IMR-90 (cell line): ENCODE data around the gene SLIT3. TPM values are rescaled to one million over a fixed set of nuclear protein-coding genes. Genes with fewer than 3 reads are reported as not detected.

Experiments used
- ATAC-seq: fragments of 200-7000 bp; cut with Tn5 transposase; 2 replicates; pipeline ENCODE4 v1.9.1; 2020; ENCODE audit warnings: low read depth, mild to moderate bottlenecking, moderate library complexity
- BruUV-seq: library from RNA; stranded (reverse); fragments of 400-500 nt; replicated peaks from 2 replicates; lab custom pipeline; 2021; lab: Mats Ljungman, UMichigan
- CTCF ChIA-PET: fragments of 300-600 bp; formaldehyde crosslinking; extraction: SDS; loops from one replicate; lab custom pipeline; 2021; ENCODE audit warnings: antibody characterized with exemption; lab: Yijun Ruan, JAX
- POLR2A ChIA-PET: fragments of 300-600 bp; sonication (Branson Sonifier 250); formaldehyde crosslinking; loops from one replicate; lab custom pipeline; 2022; ENCODE audit warnings: antibody characterized with exemption; ENCODE audit not compliant: unreplicated experiment; lab: Charles Lee
- DNase-seq: peaks from one replicate; pipeline ENCODE4 v3.0.0; 2013
- H2AFZ ChIP-seq: replicated peaks from 2 replicates; pipeline ENCODE3; 2013; ENCODE audit warnings: low read length, mild to moderate bottlenecking; ENCODE audit not compliant: poor library complexity
- H2AK5ac ChIP-seq: 2 replicates; pipeline ENCODE4 v1.6.1; 2013; ENCODE audit warnings: low read depth, low read length, inconsistent platforms
- H2AK9ac ChIP-seq: replicated peaks from 2 replicates; pipeline ENCODE3; 2013; ENCODE audit warnings: mild to moderate bottlenecking, low read depth, low read length, moderate library complexity; ENCODE audit not compliant: poor library complexity
- H2BK120ac ChIP-seq: 2 replicates; pipeline ENCODE4 v1.6.1; 2013; ENCODE audit warnings: low read depth, low read length, inconsistent platforms
- H2BK15ac ChIP-seq: 3 replicates; pipeline ENCODE4 v1.6.1; 2013; ENCODE audit warnings: low read depth, low read length, inconsistent platforms
- H2BK20ac ChIP-seq: 2 replicates; pipeline ENCODE4 v1.6.1; 2013; ENCODE audit warnings: low read depth, mild to moderate bottlenecking, inconsistent platforms, low read length, moderate library complexity
- H2BK5ac ChIP-seq: 2 replicates; pipeline ENCODE4 v1.6.1; 2013; ENCODE audit warnings: mild to moderate bottlenecking, low read depth, low read length, inconsistent platforms; ENCODE audit not compliant: poor library complexity, severe bottlenecking
- H3K14ac ChIP-seq: replicated peaks from 2 replicates; pipeline ENCODE4 v1.6.1; 2013; ENCODE audit warnings: low read depth, low read length, inconsistent platforms
- H3K18ac ChIP-seq: 2 replicates; pipeline ENCODE4 v1.6.1; 2013; ENCODE audit warnings: low read depth, low read length, control low read depth
- H3K23ac ChIP-seq: 2 replicates; pipeline ENCODE4 v1.6.1; 2013; ENCODE audit warnings: low read depth, low read length, inconsistent platforms
- H3K27ac ChIP-seq: 2 replicates; pipeline ENCODE4 v1.5.1; 2013; ENCODE audit warnings: mild to moderate bottlenecking, control low read depth, low read length; ENCODE audit not compliant: insufficient read depth
- H3K27me3 ChIP-seq: 2 replicates; pipeline ENCODE4 v1.6.1; 2013; ENCODE audit warnings: low read length; ENCODE audit not compliant: control insufficient read depth, insufficient read depth
- H3K36me3 ChIP-seq: 2 replicates; pipeline ENCODE4 v1.6.1; 2013; ENCODE audit warnings: low read length, mixed read lengths; ENCODE audit not compliant: control insufficient read depth, insufficient read depth
- H3K4ac ChIP-seq: 2 replicates; pipeline ENCODE4 v1.6.1; 2013; ENCODE audit warnings: low read depth, low read length, inconsistent platforms
- H3K4me1 ChIP-seq: 2 replicates; pipeline ENCODE4 v1.6.1; 2013; ENCODE audit warnings: low read length, mixed read lengths; ENCODE audit not compliant: control insufficient read depth, insufficient read depth
- H3K4me2 ChIP-seq: 2 replicates; pipeline ENCODE4 v1.6.1; 2013; ENCODE audit warnings: low read depth, mild to moderate bottlenecking, control low read depth, low read length, moderate library complexity
- H3K4me3 ChIP-seq: 2 replicates; pipeline ENCODE4 v1.5.1; 2013; ENCODE audit warnings: low read depth, mild to moderate bottlenecking, control low read depth, low read length, moderate library complexity; ENCODE audit not compliant: insufficient read depth
- H3K56ac ChIP-seq: 2 replicates; pipeline ENCODE4 v1.6.1; 2013; ENCODE audit warnings: low read length, inconsistent platforms; ENCODE audit not compliant: insufficient read depth; ENCODE audit errors: extremely low read depth
- H3K79me1 ChIP-seq, 2 experiments: 2 replicates each; pipeline ENCODE4 v1.6.1; 2013; ENCODE audit warnings: low read length in 2 of 2, inconsistent platforms in 1 of 2, low read depth in 1 of 2
- H3K9ac ChIP-seq: 2 replicates; pipeline ENCODE4 v1.6.1; 2013; ENCODE audit warnings: low read depth, low read length, control low read depth
- H3K9me1 ChIP-seq: 2 replicates; pipeline ENCODE4 v1.6.1; 2013; ENCODE audit warnings: low read length, inconsistent platforms; ENCODE audit not compliant: insufficient read depth
- H3K9me3 ChIP-seq: 2 replicates; pipeline ENCODE4 v1.6.1; 2013; ENCODE audit warnings: low read length; ENCODE audit not compliant: control insufficient read depth, insufficient read depth
- H4K20me1 ChIP-seq: 2 replicates; pipeline ENCODE4 v1.6.1; 2013; ENCODE audit warnings: low read length, inconsistent platforms; ENCODE audit not compliant: insufficient read depth
- H4K5ac ChIP-seq: 2 replicates; pipeline ENCODE4 v1.6.1; 2013; ENCODE audit warnings: mild to moderate bottlenecking, low read depth, low read length, control low read depth
- H4K8ac ChIP-seq, 2 experiments: 2 replicates each; pipeline ENCODE4 v1.6.1; 2013; ENCODE audit warnings: low read depth in 2 of 2, low read length in 2 of 2, control low read depth in 1 of 2, inconsistent platforms in 1 of 2
- H4K91ac ChIP-seq: 2 replicates; pipeline ENCODE4 v1.6.1; 2013; ENCODE audit warnings: low read depth, low read length, inconsistent platforms; ENCODE audit not compliant: insufficient read depth
- FOS ChIP-seq: fragments of 150-350 bp; IDR thresholded peaks from 2 replicates; pipeline ENCODE4 v1.6.1; 2016; ENCODE audit warnings: low read depth, low read length
- MAFK ChIP-seq: IDR thresholded peaks from 2 replicates; pipeline ENCODE4 v1.6.1; 2012; ENCODE audit warnings: low read depth, low read length, improper control_type of control experiment
- MAZ ChIP-seq: IDR thresholded peaks from 2 replicates; pipeline ENCODE4 v1.6.1; 2012; ENCODE audit warnings: low read depth, mild to moderate bottlenecking, low read length, improper control_type of control experiment, moderate library complexity, borderline replicate concordance
- MXI1 ChIP-seq: IDR thresholded peaks from 2 replicates; pipeline ENCODE4 v1.6.1; 2012; ENCODE audit warnings: low read depth, mild to moderate bottlenecking, low read length, moderate library complexity, borderline replicate concordance
- RCOR1 ChIP-seq: IDR thresholded peaks from 2 replicates; pipeline ENCODE4 v1.6.1; 2012; ENCODE audit warnings: mild to moderate bottlenecking, low read length, improper control_type of control experiment; ENCODE audit not compliant: insufficient replicate concordance
- SMC3 ChIP-seq: fragments of 150-350 bp; IDR thresholded peaks from 2 replicates; pipeline ENCODE4 v1.6.1; 2016; ENCODE audit warnings: low read depth, mild to moderate bottlenecking, antibody characterized with exemption, low read length, moderate library complexity
- USF2 ChIP-seq: fragments of 150-350 bp; IDR thresholded peaks from 2 replicates; pipeline ENCODE4 v1.6.1; 2017; ENCODE audit warnings: mild to moderate bottlenecking, antibody characterized with exemption, low read length, low read depth
- WGBS, 2 experiments: methylation state at CpG; one replicate each; pipeline versions ENCODE4 v1.1.5 to v1.1.7; 2013; ENCODE audit warnings: missing lambda C conversion rate in 2 of 2; ENCODE audit not compliant: insufficient read length in 1 of 2; ENCODE audit errors: extremely low coverage in 2 of 2; 5-methylcytosine and 5-hydroxymethylcytosine counted together
- dilution Hi-C: fragments of 300-500 bp; cut with HindIII; formaldehyde crosslinking; loops from one replicate; pipeline ENCODE4 v1.14.3; 2018; ENCODE audit warnings: low sequenced_read_pairs; ENCODE audit not compliant: unreplicated experiment
- in situ Hi-C: fragments of 300-500 bp; cut with MboI; formaldehyde crosslinking; loops from 3 replicates; pipeline ENCODE4 v1.14.3; 2019; ENCODE audit warnings: low sequenced_read_pairs, inconsistent platforms, mixed read lengths
- intact Hi-C: fragments of 100-400 bp; cut with micrococcal nuclease; formaldehyde crosslinking; loops from 2 replicates; pipeline ENCODE4 v1.10.0; 2022
- polyA plus RNA-seq, 3 experiments: library from polyadenylated mRNA; depleted of rRNA; stranded (reverse); fragments of >200 nt; gene quantifications; 2 replicates each; pipeline ENCODE4 v1.2.3, GENCODE V29; 2012; ENCODE audit warnings: low replicate concordance in 1 of 3
- total RNA-seq: library from RNA; depleted of rRNA; stranded (reverse); fragments of >200 nt; gene quantifications from 2 replicates; pipeline ENCODE4 v1.2.3, GENCODE V29; 2012

The SLIT3 gene
- total and polyA plus RNA-seq, 2 of the 4 experiments (the other 2 are of a cell fraction), result 0.18 to 0.50 TPM

- no peak overlapping the region for H2BK15ac ChIP-seq
- H3K23ac ChIP-seq, result no peak overlapping the region
- no peaks in the 10 kb centered on the region for H4K20me1 ChIP-seq
- no TSS peak for BruUV-seq
- no peak overlapping the region for H4K91ac ChIP-seq
- no peak overlapping the region for H3K18ac ChIP-seq
- H4K8ac ChIP-seq, result no peak overlapping the region
- H3K4me2 ChIP-seq, result no peak overlapping the region
- no peak overlapping the region for H2AK5ac ChIP-seq
- H2AK9ac ChIP-seq, result no peak overlapping the region
- H3K4ac ChIP-seq, result no peak overlapping the region
- no peaks in the 10 kb centered on the region for H3K27me3 ChIP-seq
- TF ChIP-seq MAZ (no peak), MAFK (no peak), SMC3 (no peak), FOS (no peak), USF2 (no peak), MXI1 (no peak), RCOR1 (no peak)
- no peaks in the 10 kb centered on the region for H3K79me1 ChIP-seq
- in situ Hi-C loops (no loop called here), intact Hi-C loops (no loop called here), dilution Hi-C loops (no loop called here)
- DNase-seq, result no peak
- no peak overlapping the region for H2BK120ac ChIP-seq
- H3K14ac ChIP-seq, result no peak overlapping the region
- no peak overlapping the region for H3K27ac ChIP-seq
- H3K9me1 ChIP-seq, result no peaks in the 10 kb centered on the region
- POLR2A ChIA-PET, result no interaction called here
- H2AFZ ChIP-seq, result no peak overlapping the region
- H3K4me1 ChIP-seq, result no peaks in the 10 kb centered on the region
- no peaks in the 10 kb centered on the region for H3K36me3 ChIP-seq
- H2BK20ac ChIP-seq, result no peak overlapping the region
- no peak overlapping the region for H4K5ac ChIP-seq
- no peak overlapping the region for H3K9ac ChIP-seq
- CTCF ChIA-PET, result no interaction called here
- peaks cover 3% of the 10 kb centered on the region for H3K9me3 ChIP-seq
- H3K4me3 ChIP-seq, result no peak overlapping the region
- ATAC-seq, result no peak
- 20% methylated on average over 1 of the region's 2 CpGs; no CpG with 5 or more reads in 1 of the 2 experiments for WGBS, 2 experiments
- no peak overlapping the region for H2BK5ac ChIP-seq
- H3K56ac ChIP-seq, result no peak overlapping the region
Measured at GRCh38 chr5:169062690-169063089, 238.2 kb downstream of the SLIT3 start.
